ENCODE measurements around the gene SLC9A6.

DNA sequence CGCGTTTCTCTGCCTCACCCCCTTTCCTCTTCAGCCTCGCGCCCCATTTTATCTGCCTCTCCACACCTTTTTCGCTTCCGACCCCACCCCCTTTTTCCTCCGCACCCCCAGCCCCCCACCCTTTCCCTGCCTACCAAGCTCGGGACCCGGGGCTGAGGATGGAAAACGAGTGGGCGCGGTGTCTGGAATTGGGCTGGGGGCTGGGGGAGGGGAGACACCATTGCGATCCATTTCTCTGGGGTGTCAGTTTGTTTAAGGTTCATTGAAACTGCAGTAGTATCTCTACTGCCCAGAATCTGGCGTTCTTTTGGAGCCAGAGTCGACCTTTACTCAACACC, 707 bp downstream of the SLC9A6 start:
- TF ChIP-seq POLR2AphosphoS5 (IDR thresholded peaks at IDR 0.05; ENCODE audit: low read depth, low read length): no peak
- no peak for TF ChIP-seq TAF1 (IDR thresholded peaks at IDR 0.05; ENCODE audit: borderline replicate concordance, low read depth, low read length)
- no peak for TF ChIP-seq POLR2A (IDR thresholded peaks at IDR 0.05; ENCODE audit: low read depth, low read length)
